Left hindlimb (tissue), 1 donor: ENCODE results near the gene TRIM8.

Experiments
- DNase-seq: peaks from one replicate; pipeline ENCODE4 v3.0.0-alpha.2; 2018

Gene TRIM8

DNA sequence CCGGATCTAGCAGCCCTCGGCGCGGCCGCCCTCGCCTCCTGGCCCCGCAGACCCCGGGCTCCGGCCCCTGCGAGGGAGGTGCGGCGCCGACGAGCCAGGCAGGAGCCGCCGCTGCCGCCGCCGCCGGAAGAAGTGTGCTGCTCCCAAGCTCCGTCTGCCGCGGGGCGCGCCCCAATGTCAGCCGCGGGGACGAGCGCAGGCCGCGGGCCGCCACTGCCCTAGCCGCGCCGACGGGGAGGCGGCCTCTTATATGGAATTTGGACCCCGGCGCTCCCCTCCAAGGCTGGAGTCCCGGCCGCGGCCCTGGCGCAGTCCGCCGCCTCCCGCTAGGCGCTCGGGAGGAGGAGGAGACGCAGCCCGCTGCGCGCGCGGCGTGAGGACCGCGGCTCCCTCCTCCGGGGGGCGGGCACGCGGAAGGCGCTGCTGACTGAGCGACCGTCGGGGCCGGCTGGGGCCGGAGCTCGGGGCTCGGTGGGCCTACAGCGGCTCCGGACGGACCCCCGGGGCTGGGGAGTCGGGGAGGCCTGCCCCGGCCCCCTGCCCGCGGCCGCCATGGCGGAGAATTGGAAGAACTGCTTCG lies at the start of gene TRIM8:
Gene TRIM8 (plus strand): TSS at position 414 of the 580 bp plus-strand sequence. CDS start 139 bp downstream, at position 553.
- peak; percentile 69 for DNase-seq

DNA sequence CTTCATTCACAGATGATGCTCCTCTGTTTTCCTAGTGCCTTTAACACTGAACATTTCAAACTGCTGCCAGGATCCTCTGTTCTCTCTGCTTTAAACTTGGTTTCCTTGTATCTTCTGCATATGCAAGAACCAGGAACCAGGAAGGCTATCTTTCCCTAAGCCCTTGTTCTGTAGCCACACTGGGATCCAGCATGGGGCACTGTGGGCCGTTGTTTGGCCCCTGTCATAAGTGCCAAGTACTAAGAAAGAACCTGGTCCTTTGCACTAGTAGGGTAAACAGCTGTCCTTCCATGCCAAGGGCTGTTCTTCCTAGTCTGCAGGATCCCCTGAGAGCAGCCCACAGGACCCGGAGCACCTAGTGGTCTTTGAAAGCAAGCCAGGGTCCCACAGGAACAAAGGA lies 49.0 kb upstream of the TRIM8 start:
- DNase-seq = no peak

DNA sequence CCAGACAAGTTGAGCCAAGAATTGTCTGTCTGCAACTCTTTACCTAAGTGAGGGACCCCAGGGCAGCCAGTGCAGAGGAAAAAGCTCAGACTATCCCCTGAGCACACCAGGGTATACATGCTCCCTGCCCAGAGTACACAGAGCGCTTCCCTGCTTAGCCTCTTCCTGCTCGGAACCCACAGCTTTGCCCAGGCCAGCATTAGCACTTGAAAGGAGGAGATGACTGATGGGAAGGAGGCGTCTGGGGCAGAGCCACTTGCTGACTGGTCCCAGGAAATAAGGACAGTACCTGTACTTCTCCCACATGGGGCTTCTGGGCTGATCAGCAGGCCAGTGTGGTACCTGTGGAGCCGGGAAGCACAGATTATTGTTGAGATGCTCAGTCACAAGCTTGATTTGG lies 48.4 kb upstream of the TRIM8 start:
- DNase-seq = no peak

DNA sequence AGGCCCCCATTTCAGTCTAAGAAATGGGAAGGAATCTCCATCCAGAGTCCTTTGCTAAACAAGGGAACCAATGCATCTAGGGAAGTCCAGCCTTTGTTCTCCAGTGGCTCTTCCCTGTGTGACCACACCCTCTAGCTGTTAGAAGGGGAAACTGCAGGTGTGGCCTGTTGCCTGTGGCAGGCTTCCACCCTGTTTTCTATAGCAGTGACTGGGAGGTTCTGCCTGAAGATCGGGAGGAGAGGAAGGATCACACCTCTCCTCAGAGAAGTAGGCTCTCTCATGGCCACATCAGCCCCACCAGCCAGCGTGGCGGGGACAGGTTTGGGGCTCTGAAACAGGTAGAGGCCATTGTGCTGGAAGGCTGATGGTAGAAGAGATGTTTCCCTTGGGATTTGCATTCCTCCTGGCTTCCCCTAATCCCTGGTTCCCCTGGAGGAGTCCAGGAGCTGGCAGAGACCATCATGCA lies 47.7 kb upstream of the TRIM8 start:
- DNase-seq = no peak

DNA sequence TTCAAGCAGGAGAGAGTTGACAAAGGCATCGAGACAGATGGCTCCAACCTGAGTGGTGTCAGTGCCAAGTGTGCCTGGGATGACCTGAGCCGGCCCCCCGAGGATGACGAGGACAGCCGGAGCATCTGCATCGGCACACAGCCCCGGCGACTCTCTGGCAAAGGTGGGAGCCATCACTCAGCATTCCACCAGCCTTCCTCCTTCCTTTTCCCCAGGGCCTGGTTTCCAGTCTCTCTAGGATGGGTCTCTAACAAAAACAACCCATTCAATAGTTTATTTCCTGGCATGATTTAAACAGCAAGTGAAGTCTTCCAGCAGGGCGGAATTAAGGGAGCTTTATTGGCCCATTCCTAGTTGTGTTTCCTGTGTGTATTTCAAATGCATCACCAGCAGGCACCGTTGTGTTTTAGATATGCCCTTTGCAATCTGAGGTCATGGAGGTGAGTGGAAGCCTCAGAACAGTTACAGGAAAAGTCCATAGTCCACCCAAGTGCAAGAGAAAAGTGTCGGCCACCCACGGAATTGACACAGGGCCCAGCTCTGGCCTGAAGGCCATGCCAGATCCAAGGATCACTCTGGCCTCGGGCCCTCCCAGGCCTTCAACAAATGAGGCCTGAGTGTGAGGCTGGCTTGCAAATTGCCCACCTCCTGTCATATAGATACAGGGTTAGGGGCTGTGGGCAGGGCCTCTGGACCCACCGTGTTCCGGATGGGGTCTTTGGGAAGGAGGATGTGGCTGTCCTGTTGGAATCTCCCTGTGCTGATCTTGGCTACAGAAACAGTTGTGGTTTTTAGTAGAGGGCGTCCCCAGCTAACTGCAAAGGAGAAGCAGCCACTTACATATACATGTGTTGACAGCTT lies 46.9 kb upstream of the TRIM8 start:
- peak; percentile 49 for DNase-seq

- DNase-seq = peak; percentile 9
These were observed 46.0 kb upstream of the TRIM8 start for GRCh38 chr10:102598243-102598642.

DNA sequence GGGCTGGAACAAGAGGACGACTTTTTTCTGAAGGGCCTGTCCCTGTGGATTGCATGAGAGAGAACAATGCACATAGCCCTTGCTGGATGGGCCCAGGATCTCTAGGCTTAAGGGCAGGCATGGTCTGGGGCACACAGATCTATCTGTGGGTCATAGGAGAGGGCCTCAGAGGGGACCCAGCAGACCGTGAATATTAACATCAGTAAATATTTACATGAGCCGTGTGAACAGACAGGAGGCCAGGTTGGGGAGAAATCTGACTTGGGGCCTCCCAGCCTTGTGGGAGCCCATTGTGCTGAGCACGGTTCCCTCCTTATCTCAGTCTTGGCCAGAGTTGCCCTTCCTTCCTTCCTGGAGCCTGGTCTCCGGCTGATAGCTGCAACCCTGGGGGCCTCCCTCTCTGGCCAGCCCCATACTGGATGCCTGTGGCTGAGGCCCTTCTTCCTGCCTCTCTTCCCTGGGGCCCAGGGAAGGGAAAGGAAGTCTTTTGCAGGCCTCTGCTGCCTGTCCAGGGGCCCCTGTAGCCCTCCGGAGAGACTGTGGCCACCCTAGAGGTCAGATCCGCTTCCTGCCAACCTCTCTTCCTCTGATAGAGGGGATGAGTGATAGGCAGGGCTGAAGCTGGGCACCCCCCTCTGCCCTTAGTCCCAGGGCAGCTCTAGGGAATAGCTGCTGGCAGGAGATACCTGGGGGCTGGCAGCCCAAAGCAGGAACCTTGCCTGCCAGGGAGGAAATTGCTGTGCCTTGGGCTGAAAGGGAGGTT lies 44.5 kb upstream of the TRIM8 start:
- peak; percentile 51 for DNase-seq

GRCh38 chr10:102600816-102601215 lies 43.5 kb upstream of the TRIM8 start:
- DNase-seq = peak; percentile 13

DNA sequence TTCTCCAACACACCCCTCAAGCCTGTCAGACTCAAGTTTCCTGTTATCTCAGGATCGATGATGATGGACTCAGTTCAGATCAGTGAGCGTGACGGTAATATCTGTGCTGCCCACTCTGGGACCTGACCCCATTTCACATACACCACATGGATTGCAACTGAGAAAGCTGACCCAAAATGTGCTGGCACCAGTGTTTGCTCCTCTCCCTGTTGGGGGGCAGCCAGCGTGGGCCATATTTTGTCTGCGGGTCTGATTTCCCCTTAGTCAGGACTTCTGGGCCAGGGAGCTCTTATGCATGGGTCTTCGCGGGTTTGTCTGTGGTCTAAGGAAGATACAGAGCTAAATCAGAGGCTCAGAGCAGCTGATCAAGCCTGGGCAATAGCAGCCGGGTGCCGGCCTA lies 42.6 kb upstream of the TRIM8 start:
- DNase-seq = peak; percentile 16

DNA sequence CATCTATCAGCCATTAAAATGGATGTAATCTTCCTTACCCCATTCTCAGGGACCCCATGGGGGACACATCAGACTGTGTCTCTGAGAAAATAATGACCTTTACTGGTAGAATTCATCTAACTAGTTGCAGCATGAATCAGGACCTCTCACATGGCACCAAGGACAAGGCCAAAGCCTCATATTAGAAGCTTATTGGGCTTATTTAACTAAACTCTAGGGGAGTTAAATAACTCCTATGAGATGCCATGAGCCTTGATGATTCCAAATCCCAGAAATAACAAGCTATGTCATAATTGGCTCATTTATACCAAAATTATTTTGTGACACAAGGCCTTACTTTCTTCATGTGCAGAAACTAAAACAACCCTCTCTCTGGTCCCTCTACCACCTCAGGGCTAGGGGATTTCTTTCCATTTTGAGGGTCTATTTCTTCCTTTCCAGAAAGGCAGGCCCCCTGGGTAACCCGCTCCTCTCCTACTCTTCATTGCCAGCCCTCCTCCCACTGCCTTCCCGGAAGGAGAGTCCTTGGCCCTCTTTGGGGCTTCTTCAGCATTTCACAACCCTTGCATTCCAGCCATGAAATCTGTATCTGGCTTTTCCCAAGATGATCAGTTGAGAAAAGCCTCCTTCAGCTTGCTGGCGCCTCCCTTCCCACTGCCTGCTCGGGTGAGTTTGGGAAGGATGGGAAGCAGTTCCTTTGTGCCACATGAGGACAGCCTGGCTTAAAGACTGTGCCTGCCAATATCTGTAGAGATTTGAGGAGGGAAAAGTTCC lies 41.8 kb upstream of the TRIM8 start:
- DNase-seq = peak; percentile 38

- DNase-seq = peak; percentile 26
These were observed 40.3 kb upstream of the TRIM8 start for GRCh38 chr10:102603946-102604345.

- DNase-seq = peak; percentile 29
These were observed 39.8 kb upstream of the TRIM8 start for GRCh38 chr10:102604439-102604841.

GRCh38 chr10:102605712-102606111 lies 38.6 kb upstream of the TRIM8 start:
- peak; percentile 23 for DNase-seq

DNA sequence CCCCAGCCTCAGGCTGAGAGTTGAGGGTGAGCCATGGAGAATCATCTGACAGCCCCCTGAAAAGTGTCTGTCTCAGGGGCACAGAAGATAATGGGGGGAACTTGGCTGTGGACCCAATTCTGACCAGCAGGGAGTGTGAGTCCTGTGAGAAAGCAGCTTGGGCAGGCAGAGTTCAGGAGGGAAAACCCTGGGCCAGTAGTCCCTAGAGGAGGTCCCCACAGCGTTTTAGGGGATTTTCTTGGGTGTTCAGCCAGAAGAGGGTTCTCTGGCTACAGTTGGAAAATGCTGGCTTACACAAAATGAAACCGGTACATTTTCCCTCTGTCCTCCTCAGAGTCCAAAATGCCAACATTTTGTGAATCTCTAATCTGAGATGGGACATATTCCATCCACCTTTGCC lies 35.8 kb upstream of the TRIM8 start:
- peak; percentile 18 for DNase-seq

DNA sequence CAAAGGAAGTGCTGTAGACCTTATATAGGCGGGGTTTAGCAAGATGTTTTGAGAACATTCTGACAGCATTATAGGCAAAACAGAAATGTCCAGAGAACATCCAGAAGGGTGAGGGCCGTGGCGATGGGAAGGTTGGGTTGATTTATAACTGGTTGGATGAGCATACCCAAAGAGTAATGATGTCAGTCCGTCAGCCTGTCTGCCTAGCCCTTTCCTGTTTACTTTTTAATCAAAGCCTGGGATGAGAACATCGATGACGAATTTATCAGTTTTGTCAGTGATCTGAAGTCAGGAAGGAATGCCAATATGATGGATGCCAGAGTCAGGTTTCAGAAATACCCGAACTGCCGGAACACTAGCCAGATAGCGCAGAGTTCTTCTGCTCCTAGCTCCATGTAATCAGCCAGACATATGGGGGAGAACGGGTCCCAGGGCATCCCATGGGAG lies 33.8 kb upstream of the TRIM8 start:
- peak; percentile 8 for DNase-seq

DNA sequence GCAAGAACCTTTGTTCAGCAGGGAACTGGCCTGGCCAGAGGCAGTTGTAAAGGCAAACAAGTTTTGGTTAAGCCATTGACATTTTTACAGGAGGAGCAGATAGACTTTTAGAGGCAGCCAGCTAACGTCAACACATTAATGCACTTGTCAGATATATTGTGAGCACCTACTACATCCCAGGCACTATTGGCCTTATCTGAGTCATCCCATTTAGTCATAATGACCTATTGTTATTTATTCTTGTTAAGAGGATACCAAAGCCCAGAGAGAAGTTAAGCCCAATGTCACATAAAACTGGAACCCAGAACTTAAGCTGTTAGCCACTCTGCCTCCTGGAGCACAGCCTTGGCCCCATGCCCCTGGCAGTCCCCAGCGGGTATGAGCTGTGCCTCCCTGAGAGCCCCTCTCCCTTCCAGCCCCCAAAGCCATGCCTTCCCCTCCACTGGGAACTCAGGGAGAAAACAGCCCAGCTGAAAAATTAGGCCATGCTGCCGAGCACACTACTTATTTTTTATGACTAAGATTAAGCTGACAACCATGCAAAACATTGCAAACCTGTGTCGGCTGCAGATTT lies 32.7 kb upstream of the TRIM8 start:
- DNase-seq = no peak

- peak; percentile 26 for DNase-seq
These were observed 31.4 kb upstream of the TRIM8 start for GRCh38 chr10:102612964-102613275.

- no peak for DNase-seq
These were observed 31.0 kb upstream of the TRIM8 start for GRCh38 chr10:102613286-102613685.

- peak; percentile 20 for DNase-seq
These were observed 30.5 kb upstream of the TRIM8 start for GRCh38 chr10:102613785-102614184.

- DNase-seq = no peak
These were observed 29.4 kb upstream of the TRIM8 start for GRCh38 chr10:102614888-102615287.

- DNase-seq = peak; percentile 29
These were observed 28.9 kb upstream of the TRIM8 start for GRCh38 chr10:102615361-102615760.

- peak; percentile 86 for DNase-seq
These were observed 28.1 kb upstream of the TRIM8 start for GRCh38 chr10:102616066-102616770.
